Lung (tissue), 12 donors: ENCODE results near the gene GOLGA8J. TPM values are rescaled to one million over a fixed set of nuclear protein-coding genes. Genes with fewer than 3 reads are reported as not detected.
A peak's percentile ranks its signal among the peaks of the same experiment; 100 is the strongest.

Experiments used
- ATAC-seq: fragments of 200-7000 bp; cut with Tn5 transposase; one replicate; pipeline ENCODE4 v1.9.1; 2020; ENCODE audit warnings: moderate number of reproducible peaks; ENCODE audit not compliant: insufficient read depth, low FRiP score
- DNase-seq, 3 donors: peaks; one replicate each; pipeline ENCODE4 v3.0.0-alpha.2; 2013 to 2017
- H3K27ac ChIP-seq, 2 donors: one replicate each; pipeline ENCODE4 v1.5.1; 2013; ENCODE audit warnings: mild to moderate bottlenecking in 2 of 2, moderate library complexity in 2 of 2, control low read depth in 1 of 2, inconsistent platforms in 1 of 2, low read depth in 1 of 2, low read length in 1 of 2
- H3K27me3 ChIP-seq, 3 donors: one replicate each; pipeline ENCODE4 v1.5.1; 2013; ENCODE audit warnings: low read length in 2 of 3; ENCODE audit not compliant: control insufficient read depth in 3 of 3, insufficient read depth in 3 of 3
- H3K36me3 ChIP-seq, 4 donors: one replicate each; pipeline ENCODE4 v1.5.1; 2013; ENCODE audit warnings: low read length in 4 of 4, mild to moderate bottlenecking in 1 of 4, moderate library complexity in 1 of 4; ENCODE audit not compliant: control insufficient read depth in 4 of 4, insufficient read depth in 4 of 4
- H3K4me1 ChIP-seq, 5 donors: one replicate each; pipeline ENCODE4 v1.5.1; 2013; ENCODE audit warnings: low read length in 5 of 5, mild to moderate bottlenecking in 2 of 5, moderate library complexity in 1 of 5; ENCODE audit not compliant: control insufficient read depth in 5 of 5, insufficient read depth in 5 of 5
- H3K4me3 ChIP-seq: one replicate; pipeline ENCODE4 v1.5.1; 2013; ENCODE audit warnings: mild to moderate bottlenecking, control low read depth, moderate library complexity
- H3K9ac ChIP-seq, 2 donors: one replicate each; pipeline ENCODE4 v1.5.1; 2013; ENCODE audit warnings: low read length in 2 of 2, control low read depth in 1 of 2; ENCODE audit not compliant: insufficient read depth in 1 of 2
- H3K9me3 ChIP-seq, 4 donors: one replicate each; pipeline ENCODE4 v1.5.1; 2013; ENCODE audit warnings: low read length in 3 of 4, mild to moderate bottlenecking in 1 of 4, moderate library complexity in 1 of 4; ENCODE audit not compliant: control insufficient read depth in 4 of 4, insufficient read depth in 3 of 4
- CTCF ChIP-seq: IDR thresholded peaks from 2 replicates; pipeline ENCODE4 v1.5.1; 2012; ENCODE audit warnings: mild to moderate bottlenecking; ENCODE audit errors: control extremely low read depth, extremely low read depth
- WGBS, 2 donors: extraction: QIAGEN DNeasy Blood & Tissue Kit; methylation state at CpG; one replicate each; pipeline ENCODE4 v1.1.7; 2013; 5-methylcytosine and 5-hydroxymethylcytosine counted together
- polyA plus RNA-seq, 2 donors: library from polyadenylated mRNA; stranded (reverse); fragments of 200-250 nt; gene quantifications; one replicate each; pipeline ENCODE4 v1.2.1, GENCODE V29; 2013
- total RNA-seq, 2 donors: library from RNA; depleted of rRNA in 1 of 2; stranded (reverse); fragments of >200 nt in 1 of 2; gene quantifications; one replicate each; pipeline ENCODE4 v1.2.1, GENCODE V29; 2014 to 2021
- donor health status: control.
- donor health status: control.
- donor health status: Bipolar disorder and iron deficiency.
- donor health status: healthy.
- donor health status: DM: yes; HTN: yes; CAD: no.

GOLGA8J gene
- total and polyA plus RNA-seq, 4 donors: 0.20 TPM; not detected in 3

GRCh38 chr15:30046430-30046829 lies 36.3 kb upstream of the GOLGA8J start:
- no peaks in the 10 kb centered on the region for H3K36me3 ChIP-seq
- no peak overlapping the region for H3K9ac ChIP-seq
- H3K27ac ChIP-seq: no peak overlapping the region
- no peaks in the 10 kb centered on the region for H3K9me3 ChIP-seq
- DNase-seq: no peak
- TF ChIP-seq CTCF: no peak
- no peak for ATAC-seq
- H3K27me3 ChIP-seq: no peaks in the 10 kb centered on the region
- WGBS, 2 donors: 67 to 77% methylated on average over 2 of the region's 2 CpGs
- peaks cover 0 to 16% (median 0%) of the 10 kb centered on the region in 5 donors for H3K4me1 ChIP-seq
- no peak overlapping the region for H3K4me3 ChIP-seq

GRCh38 chr15:30055604-30056003 lies 27.2 kb upstream of the GOLGA8J start:
- no peak overlapping the region for H3K9ac ChIP-seq
- no peaks in the 10 kb centered on the region for H3K36me3 ChIP-seq
- H3K9me3 ChIP-seq: no peaks in the 10 kb centered on the region
- TF ChIP-seq CTCF: no peak
- H3K27me3 ChIP-seq: no peaks in the 10 kb centered on the region
- WGBS, 2 donors: 90 to 95% methylated on average over 3 of the region's 3 CpGs
- no peak for ATAC-seq
- peak in 1 of 3 donors; percentile 32 for DNase-seq
- H3K27ac ChIP-seq: no peak overlapping the region
- H3K4me3 ChIP-seq: no peak overlapping the region
- H3K4me1 ChIP-seq: peaks cover 0 to 1% (median 0%) of the 10 kb centered on the region in 5 donors

GRCh38 chr15:30056166-30056565 lies 26.6 kb upstream of the GOLGA8J start:
- DNase-seq (peak in 2 of 3 donors; percentile 64 to 71), ATAC-seq (no peak)
- H3K36me3 ChIP-seq: no peaks in the 10 kb centered on the region
- no peak overlapping the region for H3K27ac ChIP-seq
- 91% methylated on average over 4 of the region's 4 CpGs for WGBS, 2 donors
- TF ChIP-seq CTCF: no peak
- no peaks in the 10 kb centered on the region for H3K9me3 ChIP-seq
- no peak overlapping the region for H3K9ac ChIP-seq
- no peak overlapping the region for H3K4me3 ChIP-seq
- H3K4me1 ChIP-seq: peaks cover 0 to 1% (median 0%) of the 10 kb centered on the region in 5 donors
- H3K27me3 ChIP-seq: no peaks in the 10 kb centered on the region

GRCh38 chr15:30059771-30060170 lies 23.0 kb upstream of the GOLGA8J start:
- no peaks in the 10 kb centered on the region for H3K36me3 ChIP-seq
- DNase-seq (no peak), ATAC-seq (no peak)
- no peaks in the 10 kb centered on the region for H3K9me3 ChIP-seq
- no peaks in the 10 kb centered on the region for H3K4me1 ChIP-seq
- TF ChIP-seq CTCF: no peak
- H3K27ac ChIP-seq: no peak overlapping the region
- no peaks in the 10 kb centered on the region for H3K27me3 ChIP-seq
- H3K4me3 ChIP-seq: no peak overlapping the region
- no peak overlapping the region for H3K9ac ChIP-seq
- WGBS, 2 donors: 88 to 92% methylated on average over 11 of the region's 11 CpGs
